ENCODE data around the gene AOPEP.

DNA sequence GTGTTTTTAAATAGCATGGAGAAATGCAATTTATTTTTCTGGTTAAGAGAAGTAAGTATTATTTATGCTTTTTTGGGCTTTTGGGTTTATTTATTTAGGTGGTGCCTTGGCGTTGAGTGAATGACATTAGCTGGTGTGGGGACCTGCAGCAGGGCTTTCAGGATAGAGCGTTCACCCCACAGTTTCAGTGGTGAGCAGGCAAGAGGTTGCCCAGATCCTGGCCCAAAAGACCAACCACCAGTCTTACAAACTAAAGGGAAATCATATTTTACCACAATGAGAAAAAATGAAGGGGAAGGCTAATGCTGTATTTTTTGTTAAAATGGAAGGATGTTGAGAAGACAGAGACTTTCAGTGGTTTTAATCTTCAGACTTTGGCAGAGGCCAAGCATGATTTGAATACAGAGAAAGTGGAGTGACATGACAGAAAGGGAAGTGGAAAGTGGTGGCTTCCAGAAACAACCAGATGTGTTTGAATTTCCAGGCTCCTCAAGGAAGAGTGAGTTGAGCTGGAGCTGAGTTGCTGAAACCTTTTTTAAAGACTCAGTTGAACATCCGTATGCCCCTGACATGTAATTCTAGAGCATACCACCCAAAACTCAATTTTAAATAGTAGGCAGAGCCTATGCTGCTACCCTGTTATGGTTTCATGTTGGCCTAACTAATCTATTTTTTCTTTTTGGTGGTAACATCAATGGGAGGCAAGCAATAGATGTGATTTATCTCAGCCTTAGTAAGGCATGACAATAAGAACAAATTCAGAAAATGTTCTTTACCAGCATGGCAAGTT, 94.8 kb downstream of the AOPEP start:
- TF ChIP-seq CTCF (IDR thresholded peaks at IDR 0.05; ENCODE audit: insufficient read depth, low read length, poor library complexity, severe bottlenecking), result no peak
- no peak for TF ChIP-seq EZH2phosphoT487 (conservative IDR thresholded peaks at IDR 0.05; ENCODE audit: low read length)

Measured in SU-DHL-6 (cell line).